Measurements from ENCODE around the gene PTPRG. TPM values are rescaled to one million over a fixed set of nuclear protein-coding genes. Genes with fewer than 3 reads are reported as not detected.

PTPRG gene
- total RNA-seq, 1 experiment from 2014 or later: 0.74 TPM

DNA sequence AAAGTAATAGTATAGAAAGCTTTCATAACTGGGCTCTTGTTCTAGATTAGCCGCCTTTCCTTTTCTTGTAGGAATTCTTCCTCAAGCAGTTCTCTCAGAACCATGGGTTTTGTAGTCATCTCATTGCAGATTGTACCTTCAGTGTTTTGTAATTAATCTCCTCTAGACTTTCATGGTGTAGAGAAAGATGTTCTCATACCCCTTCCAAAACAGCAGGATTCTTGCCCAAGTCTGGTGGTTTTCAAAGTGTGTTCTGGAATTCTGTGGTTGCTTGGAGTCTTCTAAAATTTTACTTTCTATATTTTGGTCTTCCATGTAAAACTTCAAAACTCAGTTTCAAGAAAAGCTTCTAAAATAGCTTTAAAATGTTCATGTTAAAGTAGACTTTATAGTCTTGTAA is 293.8 kb downstream of the PTPRG start:
- in situ Hi-C loops (cut with HindIII; ENCODE audit: low pct_unique_long_range_greater_than_20kb, low sequenced_read_pairs): no loop called here
- H3K4me3 ChIP-seq (ENCODE audit: low read depth in 2 of 2, low read length in 2 of 2): no peak overlapping the region
- ATAC-seq (no peak), DNase-seq (ENCODE audit: low read depth, low spot score) (no peak)
- H3K27ac ChIP-seq (ENCODE audit: low read length): no peak overlapping the region
- ChIA-PET POLR2A (no interaction called here), CTCF (no interaction called here)
- no peaks in the 10 kb centered on the region for H3K36me3 ChIP-seq (ENCODE audit: control insufficient read depth, insufficient read depth, low read length)
- no peaks in the 10 kb centered on the region for H3K4me1 ChIP-seq (ENCODE audit: control insufficient read depth, insufficient read depth, low read length)
- intact Hi-C loops (cut with micrococcal nuclease; ENCODE audit: unreplicated experiment): no loop called here
- no TSS peak for BruUV-seq (replicated peaks)
- H3K9me3 ChIP-seq (ENCODE audit: control insufficient read depth, insufficient read depth, low read depth, low read length): no peaks in the 10 kb centered on the region
- H3K27me3 ChIP-seq (ENCODE audit: control insufficient read depth, insufficient read depth, low read length): no peaks in the 10 kb centered on the region
- TF ChIP-seq CTCF (IDR thresholded peaks at IDR 0.05) (no peak), SIN3A (IDR thresholded peaks at IDR 0.05; ENCODE audit: borderline replicate concordance, insufficient read depth, low read depth, low read length) (no peak), POLR2AphosphoS5 (IDR thresholded peaks at IDR 0.05; ENCODE audit: low read depth, low read length) (no peak)

DNA sequence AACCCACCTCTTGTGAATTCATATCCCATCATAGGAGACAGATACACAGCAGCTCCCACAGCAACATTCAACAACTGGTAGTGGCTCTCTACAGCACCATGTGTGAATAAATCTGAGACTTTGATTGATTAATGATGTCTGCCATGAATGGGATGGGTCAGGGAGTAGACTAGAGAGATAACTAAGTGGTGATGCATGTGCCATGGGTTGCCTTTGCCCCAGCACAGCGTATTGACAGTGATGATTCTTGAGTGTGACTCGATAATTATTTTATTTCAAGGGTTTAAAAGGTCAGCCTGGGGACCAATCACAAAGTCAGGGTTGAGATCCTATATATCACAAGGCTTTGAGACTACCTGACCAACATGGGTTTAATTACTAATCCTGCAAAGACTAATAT is 295.9 kb downstream of the PTPRG start:
- DNase-seq (ENCODE audit: low read depth, low spot score): no peak
- intact Hi-C loops (cut with micrococcal nuclease; ENCODE audit: unreplicated experiment): no loop called here
- no peak for TF ChIP-seq POLR2AphosphoS5 (IDR thresholded peaks at IDR 0.05; ENCODE audit: low read depth, low read length)
- TF ChIP-seq TCF7L2 (IDR thresholded peaks at IDR 0.05; ENCODE audit: low read depth, low read length): no peak
- Histone ChIP-seq H3K9me3 (ENCODE audit: control insufficient read depth, insufficient read depth, low read depth, low read length) (no peaks in the 10 kb centered on the region), H3K4me1 (ENCODE audit: control insufficient read depth, insufficient read depth, low read length) (no peaks in the 10 kb centered on the region), H3K27me3 (ENCODE audit: control insufficient read depth, insufficient read depth, low read length) (no peaks in the 10 kb centered on the region), H3K36me3 (ENCODE audit: control insufficient read depth, insufficient read depth, low read length) (no peaks in the 10 kb centered on the region), H3K4me3 (ENCODE audit: low read depth in 2 of 2, low read length in 2 of 2) (no peak overlapping the region), H3K27ac (ENCODE audit: low read length) (no peak overlapping the region)
- POLR2A ChIA-PET: no interaction called here
- ATAC-seq: no peak
- BruUV-seq (replicated peaks): no TSS peak
- in situ Hi-C loops (cut with HindIII; ENCODE audit: low pct_unique_long_range_greater_than_20kb, low sequenced_read_pairs): no loop called here
- CTCF ChIA-PET: no interaction called here

- TF ChIP-seq REST (IDR thresholded peaks at IDR 0.05; ENCODE audit: insufficient read depth in 1 of 2, low read depth in 2 of 2, low read length in 1 of 2) (no peak), SIN3A (IDR thresholded peaks at IDR 0.05; ENCODE audit: borderline replicate concordance, insufficient read depth, low read depth, low read length) (no peak), TCF7L2 (IDR thresholded peaks at IDR 0.05; ENCODE audit: low read depth, low read length) (no peak), POLR2AphosphoS5 (IDR thresholded peaks at IDR 0.05; ENCODE audit: low read depth, low read length) (no peak), CTCF (IDR thresholded peaks at IDR 0.05) (no peak; the same call in 1 of the 2 replicates)
- H3K27me3 ChIP-seq (ENCODE audit: control insufficient read depth, insufficient read depth, low read length): no peaks in the 10 kb centered on the region
- H3K36me3 ChIP-seq (ENCODE audit: control insufficient read depth, insufficient read depth, low read length): no peaks in the 10 kb centered on the region
- DNase-seq (ENCODE audit: low read depth, low spot score) (no peak), ATAC-seq (no peak)
- H3K4me1 ChIP-seq (ENCODE audit: control insufficient read depth, insufficient read depth, low read length): no peaks in the 10 kb centered on the region
- H3K4me3 ChIP-seq (ENCODE audit: low read depth in 2 of 2, low read length in 2 of 2): no peak overlapping the region
- ChIA-PET POLR2A (no interaction called here), CTCF (no interaction called here)
- in situ Hi-C loops (cut with HindIII; ENCODE audit: low pct_unique_long_range_greater_than_20kb, low sequenced_read_pairs) (no loop called here), intact Hi-C loops (cut with micrococcal nuclease; ENCODE audit: unreplicated experiment) (no loop called here)
- BruUV-seq (replicated peaks): no TSS peak
- no peak overlapping the region for H3K27ac ChIP-seq (ENCODE audit: low read length)
- H3K9me3 ChIP-seq (ENCODE audit: control insufficient read depth, insufficient read depth, low read depth, low read length): no peaks in the 10 kb centered on the region
Observed at GRCh38 chr3:61858054-61858453, 296.7 kb downstream of the PTPRG start.

Measured in Panc1 (cell line).